ENCODE measurements around the gene CCNF.
"Not testable (repeated sequence)": the region's sequence is repeated elsewhere in the genome, so short reads cannot be mapped to it uniquely, and the experiment has no call there.

Gene CCNF

GRCh38 chr16:2439598-2439997 is 10.4 kb downstream of the CCNF start:
- H3K36me3 Mint-ChIP-seq: peaks cover 82% of the 10 kb centered on the region
- H3K4me1 Mint-ChIP-seq: peaks cover 9% of the 10 kb centered on the region
- H3K4me3 Mint-ChIP-seq: no peak overlapping the region
- ATAC-seq (peak; percentile 36), DNase-seq (ENCODE audit: low spot score in 2 of 2) (no peak)
- H3K27ac Mint-ChIP-seq: peak overlapping the region; percentile 52
- H3K9me3 Mint-ChIP-seq: no peaks in the 10 kb centered on the region

GRCh38 chr16:2441143-2441804 is 12.0 kb downstream of the CCNF start:
- not testable (repeated sequence) for H3K27ac Mint-ChIP-seq; ATAC-seq; H3K4me3 Mint-ChIP-seq; DNase-seq (ENCODE audit: low spot score in 2 of 2); H3K4me1 Mint-ChIP-seq; H3K9me3 Mint-ChIP-seq
- peaks cover 84% of the 10 kb centered on the region for H3K36me3 Mint-ChIP-seq

- ATAC-seq (no peak), DNase-seq (ENCODE audit: low spot score in 2 of 2) (no peak)
- Mint-ChIP-seq H3K27ac (no peak overlapping the region), H3K4me3 (no peak overlapping the region), H3K36me3 (peaks cover 83% of the 10 kb centered on the region), H3K9me3 (no peaks in the 10 kb centered on the region), H3K4me1 (peaks cover 9% of the 10 kb centered on the region)
Observed at GRCh38 chr16:2443555-2443954, 14.3 kb downstream of the CCNF start.

- no peak overlapping the region for H3K4me3 Mint-ChIP-seq
- no peaks in the 10 kb centered on the region for H3K4me1 Mint-ChIP-seq
- ATAC-seq (no peak), DNase-seq (ENCODE audit: low spot score in 2 of 2) (no peak)
- H3K36me3 Mint-ChIP-seq: peaks cover 86% of the 10 kb centered on the region
- no peak overlapping the region for H3K27ac Mint-ChIP-seq
- no peaks in the 10 kb centered on the region for H3K9me3 Mint-ChIP-seq
Observed at GRCh38 chr16:2447920-2448583, 18.8 kb downstream of the CCNF start.

GRCh38 chr16:2449118-2449517 is 19.9 kb downstream of the CCNF start:
- no peak overlapping the region for H3K4me3 Mint-ChIP-seq
- H3K36me3 Mint-ChIP-seq: peaks cover 82% of the 10 kb centered on the region
- no peaks in the 10 kb centered on the region for H3K4me1 Mint-ChIP-seq
- DNase-seq (ENCODE audit: low spot score in 2 of 2) (no peak), ATAC-seq (no peak)
- no peaks in the 10 kb centered on the region for H3K9me3 Mint-ChIP-seq
- no peak overlapping the region for H3K27ac Mint-ChIP-seq

GRCh38 chr16:2450535-2450934 is 21.3 kb downstream of the CCNF start:
- Mint-ChIP-seq H3K9me3 (no peaks in the 10 kb centered on the region), H3K4me1 (no peaks in the 10 kb centered on the region), H3K27ac (no peak overlapping the region), H3K36me3 (peaks cover 81% of the 10 kb centered on the region), H3K4me3 (no peak overlapping the region)
- ATAC-seq: no peak
- DNase-seq (ENCODE audit: low spot score in 2 of 2): no peak

- Mint-ChIP-seq H3K9me3 (no peaks in the 10 kb centered on the region), H3K4me3 (no peak overlapping the region), H3K4me1 (no peaks in the 10 kb centered on the region), H3K27ac (no peak overlapping the region), H3K36me3 (peaks cover 81% of the 10 kb centered on the region)
- ATAC-seq (no peak), DNase-seq (ENCODE audit: low spot score in 2 of 2) (no peak)
Observed at GRCh38 chr16:2450975-2451381, 21.7 kb downstream of the CCNF start.

- Mint-ChIP-seq H3K27ac (no peak overlapping the region), H3K36me3 (peaks cover 79% of the 10 kb centered on the region), H3K4me3 (no peak overlapping the region), H3K4me1 (no peaks in the 10 kb centered on the region), H3K9me3 (no peaks in the 10 kb centered on the region)
- DNase-seq (ENCODE audit: low spot score in 2 of 2) (no peak), ATAC-seq (no peak)
Observed at GRCh38 chr16:2451851-2452320, 22.6 kb downstream of the CCNF start.

GRCh38 chr16:2452650-2453049 is 23.4 kb downstream of the CCNF start:
- DNase-seq (ENCODE audit: low spot score in 2 of 2): no peak
- Mint-ChIP-seq H3K27ac (no peak overlapping the region), H3K4me1 (no peaks in the 10 kb centered on the region), H3K4me3 (no peak overlapping the region), H3K9me3 (no peaks in the 10 kb centered on the region), H3K36me3 (peaks cover 80% of the 10 kb centered on the region)
- no peak for ATAC-seq

GRCh38 chr16:2455081-2455845 is 26.0 kb downstream of the CCNF start:
- Mint-ChIP-seq H3K4me1 (peaks cover 15% of the 10 kb centered on the region), H3K4me3 (no peak overlapping the region), H3K9me3 (no peaks in the 10 kb centered on the region), H3K27ac (no peak overlapping the region), H3K36me3 (peaks cover 73% of the 10 kb centered on the region)
- DNase-seq (ENCODE audit: low spot score in 2 of 2) (no peak), ATAC-seq (no peak)

GRCh38 chr16:2456551-2457153 is 27.4 kb downstream of the CCNF start:
- Mint-ChIP-seq H3K9me3 (no peaks in the 10 kb centered on the region), H3K36me3 (peaks cover 60% of the 10 kb centered on the region), H3K4me1 (peaks cover 15% of the 10 kb centered on the region), H3K4me3 (no peak overlapping the region), H3K27ac (no peak overlapping the region)
- no peak for ATAC-seq
- DNase-seq (ENCODE audit: low spot score in 2 of 2): no peak

- no peak for ATAC-seq
- no peak overlapping the region for H3K4me3 Mint-ChIP-seq
- no peak for DNase-seq (ENCODE audit: low spot score in 2 of 2)
- no peaks in the 10 kb centered on the region for H3K9me3 Mint-ChIP-seq
- peaks cover 15% of the 10 kb centered on the region for H3K4me1 Mint-ChIP-seq
- peaks cover 59% of the 10 kb centered on the region for H3K36me3 Mint-ChIP-seq
- no peak overlapping the region for H3K27ac Mint-ChIP-seq
Observed at GRCh38 chr16:2457267-2457666, 28.0 kb downstream of the CCNF start.

GRCh38 chr16:2457946-2458345 is 28.7 kb downstream of the CCNF start:
- Mint-ChIP-seq H3K27ac (no peak overlapping the region), H3K4me3 (no peak overlapping the region), H3K9me3 (no peaks in the 10 kb centered on the region), H3K4me1 (peaks cover 15% of the 10 kb centered on the region), H3K36me3 (peaks cover 59% of the 10 kb centered on the region)
- DNase-seq (ENCODE audit: low spot score in 2 of 2) (no peak), ATAC-seq (no peak)

GRCh38 chr16:2458887-2459646 is 29.8 kb downstream of the CCNF start:
- H3K9me3 Mint-ChIP-seq: no peaks in the 10 kb centered on the region
- peak overlapping the region; percentile 96 for H3K27ac Mint-ChIP-seq
- H3K36me3 Mint-ChIP-seq: peaks cover 52% of the 10 kb centered on the region
- ATAC-seq (no peak), DNase-seq (ENCODE audit: low spot score in 2 of 2) (no peak)
- peak overlapping the region; percentile 87 for H3K4me3 Mint-ChIP-seq
- peaks cover 15% of the 10 kb centered on the region for H3K4me1 Mint-ChIP-seq
